AG10803 (cell line): ENCODE data around the gene ATP8A2.

Experiments used
- DNase-seq: peaks from one replicate; pipeline ENCODE4 v3.0.0; 2010; ENCODE audit warnings: low read depth
- H3K4me3 ChIP-seq: 2 replicates; pipeline ENCODE4 v1.5.1; 2011; ENCODE audit warnings: mild to moderate bottlenecking, low read length, control low read depth
- TF ChIP-seq, protein P1 (sequence below): conservative IDR thresholded peaks from 2 replicates; pipeline ENCODE4 v1.5.1; 2011; ENCODE audit warnings: mild to moderate bottlenecking, low read length, control low read depth, inconsistent platforms

Gene ATP8A2

DNA sequence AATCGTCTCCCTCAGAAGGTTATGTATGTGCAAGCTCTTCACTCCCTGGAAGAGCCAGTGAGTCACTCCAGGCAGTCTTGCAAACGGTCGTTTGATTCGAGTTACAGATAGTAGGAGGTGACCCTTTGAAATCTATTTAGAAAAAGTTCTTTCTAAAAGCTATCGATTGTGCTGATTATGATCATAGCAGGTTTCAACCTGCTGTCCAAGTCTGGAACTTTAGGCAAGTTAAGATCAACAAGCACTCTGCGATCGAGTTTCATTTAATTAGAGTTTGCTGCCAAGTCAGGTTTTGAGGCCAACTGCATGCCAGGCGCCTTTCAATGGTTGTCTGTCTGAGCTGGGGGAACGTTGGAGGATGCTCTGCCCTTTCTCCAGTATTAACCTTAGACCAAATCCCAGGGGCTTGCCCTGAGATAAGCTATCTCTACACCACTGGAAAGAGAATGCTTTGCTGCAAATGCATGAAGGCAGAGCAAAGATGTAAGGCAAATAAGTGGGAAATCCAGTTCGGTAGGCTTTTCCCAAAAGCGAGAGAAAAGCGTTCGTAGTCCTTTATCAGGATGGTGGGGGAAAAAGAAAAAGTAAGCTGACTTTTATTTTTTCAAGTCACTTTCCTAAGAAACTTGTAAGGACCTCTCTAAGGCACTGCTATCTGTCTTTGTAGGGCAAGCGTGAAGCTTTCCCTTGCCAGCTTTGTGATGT lies 287.5 kb downstream of the ATP8A2 start:
- no peak overlapping the region for H3K4me3 ChIP-seq
- TF ChIP-seq, protein P1, sequence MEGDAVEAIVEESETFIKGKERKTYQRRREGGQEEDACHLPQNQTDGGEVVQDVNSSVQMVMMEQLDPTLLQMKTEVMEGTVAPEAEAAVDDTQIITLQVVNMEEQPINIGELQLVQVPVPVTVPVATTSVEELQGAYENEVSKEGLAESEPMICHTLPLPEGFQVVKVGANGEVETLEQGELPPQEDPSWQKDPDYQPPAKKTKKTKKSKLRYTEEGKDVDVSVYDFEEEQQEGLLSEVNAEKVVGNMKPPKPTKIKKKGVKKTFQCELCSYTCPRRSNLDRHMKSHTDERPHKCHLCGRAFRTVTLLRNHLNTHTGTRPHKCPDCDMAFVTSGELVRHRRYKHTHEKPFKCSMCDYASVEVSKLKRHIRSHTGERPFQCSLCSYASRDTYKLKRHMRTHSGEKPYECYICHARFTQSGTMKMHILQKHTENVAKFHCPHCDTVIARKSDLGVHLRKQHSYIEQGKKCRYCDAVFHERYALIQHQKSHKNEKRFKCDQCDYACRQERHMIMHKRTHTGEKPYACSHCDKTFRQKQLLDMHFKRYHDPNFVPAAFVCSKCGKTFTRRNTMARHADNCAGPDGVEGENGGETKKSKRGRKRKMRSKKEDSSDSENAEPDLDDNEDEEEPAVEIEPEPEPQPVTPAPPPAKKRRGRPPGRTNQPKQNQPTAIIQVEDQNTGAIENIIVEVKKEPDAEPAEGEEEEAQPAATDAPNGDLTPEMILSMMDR: no peak
- no peak for DNase-seq

DNA sequence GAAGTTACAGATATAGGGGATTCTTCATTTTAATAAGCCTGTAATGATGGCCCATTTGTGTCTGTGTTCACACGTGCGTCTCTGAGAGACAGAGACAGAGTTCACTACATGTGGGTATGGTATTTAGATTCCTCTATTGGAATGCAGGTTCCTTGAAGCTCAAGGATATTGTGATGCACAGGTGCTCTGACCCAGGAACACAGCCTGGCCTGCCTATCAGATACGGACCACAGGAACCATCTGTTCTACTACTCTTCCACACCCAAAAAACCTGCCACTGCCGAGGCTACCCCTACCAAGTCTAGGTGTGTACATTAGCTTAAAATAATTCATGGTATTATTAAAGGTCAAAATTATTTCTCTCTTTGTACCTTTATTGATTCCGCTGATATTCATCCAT lies 289.2 kb downstream of the ATP8A2 start:
- TF ChIP-seq, protein P1: no peak
- DNase-seq: no peak
- H3K4me3 ChIP-seq: no peak overlapping the region

DNA sequence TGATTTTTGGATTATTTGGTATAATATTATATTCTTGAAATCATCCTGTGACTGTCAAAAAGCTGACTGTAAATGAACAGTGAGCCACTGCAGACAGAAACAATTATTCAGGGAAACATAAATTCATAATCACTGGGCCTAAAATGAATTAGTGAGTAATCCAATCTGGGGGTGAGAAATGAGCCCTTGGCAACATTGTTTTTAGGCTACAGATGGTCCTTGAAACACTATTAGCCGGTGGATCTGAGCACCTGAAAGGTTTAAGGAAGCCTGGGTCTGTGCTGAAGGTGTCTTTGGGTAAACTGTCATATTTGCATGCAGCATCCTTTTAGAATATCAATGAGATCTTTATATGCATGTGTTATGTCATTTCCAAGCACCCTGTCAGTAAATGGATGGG lies 290.7 kb downstream of the ATP8A2 start:
- no peak overlapping the region for H3K4me3 ChIP-seq
- TF ChIP-seq, protein P1: no peak
- no peak for DNase-seq

DNA sequence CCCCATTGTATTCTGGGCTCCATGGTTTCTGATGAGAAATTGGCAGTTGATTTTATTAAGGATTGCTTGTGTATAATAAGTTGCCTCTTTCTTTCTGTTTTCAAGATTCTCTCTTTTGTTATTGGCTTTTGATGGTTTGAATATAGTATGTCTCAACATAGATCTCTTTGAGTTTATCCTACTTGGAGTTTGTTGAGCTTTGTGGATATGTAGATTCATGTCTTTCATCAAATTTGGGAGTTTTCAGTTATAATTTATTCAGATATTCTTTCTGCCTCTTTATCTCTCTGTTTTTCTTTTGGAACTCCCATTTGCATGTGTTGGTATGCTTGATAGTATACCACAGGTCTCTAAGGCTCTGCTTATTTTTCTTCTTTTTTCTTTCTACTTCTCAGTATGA lies 296.6 kb downstream of the ATP8A2 start:
- H3K4me3 ChIP-seq: no peak overlapping the region
- TF ChIP-seq, protein P1: no peak
- no peak for DNase-seq

DNA sequence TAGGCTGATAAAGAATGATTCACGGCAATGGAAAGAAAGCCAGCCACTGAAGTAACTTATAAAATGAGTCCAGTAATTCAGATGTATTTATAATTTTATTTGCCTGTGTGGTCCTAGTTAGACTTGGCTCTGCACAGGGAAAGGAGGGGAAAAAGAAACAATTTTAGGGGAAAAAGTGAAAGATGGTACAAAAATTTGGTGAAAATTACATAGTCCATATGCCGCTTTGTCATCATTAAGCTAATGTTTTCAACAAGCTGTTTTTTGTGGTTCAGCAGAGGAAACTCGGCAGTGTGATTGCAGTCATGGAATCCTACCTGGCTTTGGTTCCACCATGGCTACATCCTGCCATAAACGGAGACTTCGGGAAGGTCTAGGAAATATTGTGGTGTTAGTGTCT lies 301.9 kb downstream of the ATP8A2 start:
- TF ChIP-seq, protein P1: no peak
- no peak for DNase-seq
- H3K4me3 ChIP-seq: no peak overlapping the region

DNA sequence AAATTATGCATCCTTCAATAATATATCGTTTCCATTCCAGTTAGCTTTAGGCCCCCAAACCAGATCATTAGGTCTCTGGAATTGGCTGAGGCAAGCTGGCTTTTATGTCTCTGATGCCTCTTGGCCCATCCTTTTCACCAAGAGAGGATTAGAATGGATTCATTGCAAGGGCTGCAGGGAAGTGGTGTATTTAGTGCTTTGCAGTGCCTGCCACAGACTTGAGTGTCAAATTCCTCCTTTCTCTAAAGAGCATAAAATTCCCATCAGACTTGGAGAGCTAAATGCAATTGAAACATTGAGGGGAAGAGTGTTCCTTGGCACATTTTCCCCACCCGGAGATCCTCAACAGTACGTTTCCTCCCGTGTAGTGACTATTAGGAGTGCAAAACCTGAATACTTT lies 302.6 kb downstream of the ATP8A2 start:
- no peak for DNase-seq
- no peak overlapping the region for H3K4me3 ChIP-seq
- TF ChIP-seq, protein P1: no peak

DNA sequence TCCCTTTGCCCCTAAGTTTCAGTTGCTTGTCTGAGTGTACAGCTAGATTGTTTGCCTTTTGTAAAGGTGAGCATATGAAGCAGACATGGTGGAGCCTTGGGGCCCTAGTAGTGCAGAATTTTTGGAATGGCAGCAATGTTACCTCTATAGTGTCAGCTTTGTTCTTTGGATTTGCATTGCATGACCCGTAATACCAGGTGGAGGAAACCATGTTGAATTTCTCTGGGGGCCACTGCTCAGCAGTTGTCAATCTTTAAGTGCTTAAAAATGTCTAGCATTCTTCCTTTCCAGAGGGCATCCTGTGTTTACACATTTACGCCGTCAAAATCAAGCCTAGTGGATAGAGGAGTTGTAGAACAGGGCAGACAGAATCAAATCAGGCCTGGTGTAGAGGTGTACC lies 303.3 kb downstream of the ATP8A2 start:
- no peak for DNase-seq
- TF ChIP-seq, protein P1: no peak
- H3K4me3 ChIP-seq: no peak overlapping the region
